ENCODE data around the gene GPR152.
"Not testable (repeated sequence)": the region's sequence is repeated elsewhere in the genome, so short reads cannot be mapped to it uniquely, and the experiment has no call there.

GPR152 gene

GRCh38 chr11:67439321-67440228 lies 13.0 kb downstream of the GPR152 start:
- peak; percentile 47 for DNase-seq (ENCODE audit: low spot score)

GRCh38 chr11:67438158-67438902 lies 14.2 kb downstream of the GPR152 start:
- DNase-seq (ENCODE audit: low spot score), result no peak

GRCh38 chr11:67437809-67438157 lies 14.7 kb downstream of the GPR152 start:
- DNase-seq (ENCODE audit: low spot score), result no peak

- DNase-seq (ENCODE audit: low spot score), result no peak
Observed at GRCh38 chr11:67437082-67437808, 15.3 kb downstream of the GPR152 start, which contains the start of gene PTPRCAP. PTPRCAP (minus strand) TSS chr11:67437682; CDS start chr11:67437619, 63 bp downstream.

- DNase-seq (ENCODE audit: low spot score), result no peak
Observed at GRCh38 chr11:67436459-67437081, 16.0 kb downstream of the GPR152 start.

GRCh38 chr11:67435727-67436458 lies 16.6 kb downstream of the GPR152 start:
- DNase-seq (ENCODE audit: low spot score), result no peak

- DNase-seq (ENCODE audit: low spot score), result no peak
Observed at GRCh38 chr11:67435031-67435726, 17.4 kb downstream of the GPR152 start.

GRCh38 chr11:67434395-67434881 lies 18.1 kb downstream of the GPR152 start:
- no peak for DNase-seq (ENCODE audit: low spot score)

- DNase-seq (ENCODE audit: low spot score), result no peak
Observed at GRCh38 chr11:67433536-67434394, 18.8 kb downstream of the GPR152 start.

- DNase-seq (ENCODE audit: low spot score), result no peak
Observed at GRCh38 chr11:67432655-67433349, 19.7 kb downstream of the GPR152 start.

- no peak for DNase-seq (ENCODE audit: low spot score)
Observed at GRCh38 chr11:67431346-67432249, 20.9 kb downstream of the GPR152 start.

GRCh38 chr11:67429722-67430121 lies 22.8 kb downstream of the GPR152 start:
- DNase-seq (ENCODE audit: low spot score), result no peak

GRCh38 chr11:67429038-67429668 lies 23.4 kb downstream of the GPR152 start:
- DNase-seq (ENCODE audit: low spot score), result peak; percentile 47

GRCh38 chr11:67428052-67429001 lies 24.2 kb downstream of the GPR152 start, which contains the start of gene RPS6KB2:
RPS6KB2 (plus strand) TSS chr11:67428494; CDS start chr11:67428546, 52 bp downstream.
- DNase-seq (ENCODE audit: low spot score), result peak; percentile 97

- not testable (repeated sequence) for DNase-seq (ENCODE audit: low spot score)
Observed at GRCh38 chr11:67427364-67427859, 25.1 kb downstream of the GPR152 start.

Data from RKO (cell line).